22Rv1 (cell line): ENCODE results near the gene RPS29.

Experiments used
- H3K27ac ChIP-seq: fragments of 450-650 bp; 2 replicates; pipeline ENCODE4 v1.5.1; 2017
- ZFX ChIP-seq: fragments of 450-650 bp; IDR thresholded peaks from 2 replicates; pipeline ENCODE4 v1.6.1; 2017; ENCODE audit warnings: antibody characterized with exemption, borderline replicate concordance
- TF ChIP-seq, protein P1 (sequence below): fragments of 450-650 bp; IDR thresholded peaks from 2 replicates; pipeline ENCODE4 v1.5.1; 2017; ENCODE audit warnings: mild to moderate bottlenecking

Gene RPS29

DNA sequence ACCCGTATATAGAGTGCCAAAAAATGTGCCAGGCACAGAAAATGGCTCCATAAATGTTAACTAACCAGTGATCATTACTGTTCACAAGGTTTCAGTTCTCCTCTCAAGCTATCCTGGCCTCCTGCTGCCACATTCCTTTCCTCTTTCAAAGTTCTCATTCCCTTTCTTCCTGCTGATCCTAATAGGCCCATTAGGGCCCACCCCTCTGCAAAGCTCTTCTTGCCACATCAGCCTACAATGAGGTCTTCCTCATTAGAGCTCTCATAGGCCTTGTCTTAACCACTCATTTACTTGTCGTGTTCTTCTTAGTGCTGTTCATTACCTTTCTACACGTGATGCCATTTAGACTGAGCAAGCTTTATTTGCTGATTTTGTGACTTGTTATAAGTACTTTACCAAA is 40.5 kb downstream of the RPS29 start:
- no peak overlapping the region for H3K27ac ChIP-seq
- TF ChIP-seq, protein P1, sequence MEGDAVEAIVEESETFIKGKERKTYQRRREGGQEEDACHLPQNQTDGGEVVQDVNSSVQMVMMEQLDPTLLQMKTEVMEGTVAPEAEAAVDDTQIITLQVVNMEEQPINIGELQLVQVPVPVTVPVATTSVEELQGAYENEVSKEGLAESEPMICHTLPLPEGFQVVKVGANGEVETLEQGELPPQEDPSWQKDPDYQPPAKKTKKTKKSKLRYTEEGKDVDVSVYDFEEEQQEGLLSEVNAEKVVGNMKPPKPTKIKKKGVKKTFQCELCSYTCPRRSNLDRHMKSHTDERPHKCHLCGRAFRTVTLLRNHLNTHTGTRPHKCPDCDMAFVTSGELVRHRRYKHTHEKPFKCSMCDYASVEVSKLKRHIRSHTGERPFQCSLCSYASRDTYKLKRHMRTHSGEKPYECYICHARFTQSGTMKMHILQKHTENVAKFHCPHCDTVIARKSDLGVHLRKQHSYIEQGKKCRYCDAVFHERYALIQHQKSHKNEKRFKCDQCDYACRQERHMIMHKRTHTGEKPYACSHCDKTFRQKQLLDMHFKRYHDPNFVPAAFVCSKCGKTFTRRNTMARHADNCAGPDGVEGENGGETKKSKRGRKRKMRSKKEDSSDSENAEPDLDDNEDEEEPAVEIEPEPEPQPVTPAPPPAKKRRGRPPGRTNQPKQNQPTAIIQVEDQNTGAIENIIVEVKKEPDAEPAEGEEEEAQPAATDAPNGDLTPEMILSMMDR: no peak
- no peak for TF ChIP-seq ZFX

DNA sequence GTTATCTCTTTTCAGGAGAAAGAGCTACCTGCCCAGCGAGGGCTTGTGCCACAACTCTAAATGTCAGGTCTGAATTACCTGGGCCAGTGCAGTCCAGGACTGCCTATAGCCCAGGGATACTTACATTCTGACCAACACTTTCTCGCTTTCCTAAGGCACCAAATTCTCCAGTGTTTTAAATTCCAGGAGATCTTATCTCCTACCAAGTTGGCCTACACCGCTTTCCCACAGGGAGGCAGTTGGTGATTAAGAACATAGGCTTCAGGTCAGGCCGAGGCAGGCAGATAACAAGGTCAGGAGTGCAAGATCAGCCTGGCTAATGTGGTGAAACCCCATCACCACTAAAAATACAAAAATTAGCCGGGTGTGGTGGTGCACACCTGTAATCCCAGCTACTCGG is 41.1 kb downstream of the RPS29 start:
- TF ChIP-seq ZFX: no peak
- TF ChIP-seq, protein P1: no peak
- H3K27ac ChIP-seq: no peak overlapping the region

DNA sequence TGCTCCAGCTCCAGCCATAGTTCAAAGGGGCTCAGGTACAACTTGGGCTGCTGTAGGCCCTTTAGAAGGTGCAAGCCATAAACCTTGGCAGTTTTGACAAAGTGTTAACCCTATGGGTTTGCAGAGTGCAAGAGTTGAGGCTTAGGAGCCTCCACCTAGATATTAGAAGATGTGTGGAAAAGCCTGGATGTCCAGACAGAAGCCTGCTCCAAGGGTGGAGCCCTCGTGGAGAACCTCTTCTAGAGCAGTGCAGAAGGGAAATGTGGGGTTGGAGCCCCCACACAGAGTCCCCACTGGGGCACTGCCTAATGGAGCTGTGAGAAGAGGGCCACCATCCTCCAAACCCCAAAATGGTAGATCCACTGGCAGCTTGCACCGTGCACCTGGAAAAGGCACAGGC is 45.1 kb downstream of the RPS29 start:
- no peak for TF ChIP-seq ZFX
- TF ChIP-seq, protein P1: no peak
- H3K27ac ChIP-seq: no peak overlapping the region

DNA sequence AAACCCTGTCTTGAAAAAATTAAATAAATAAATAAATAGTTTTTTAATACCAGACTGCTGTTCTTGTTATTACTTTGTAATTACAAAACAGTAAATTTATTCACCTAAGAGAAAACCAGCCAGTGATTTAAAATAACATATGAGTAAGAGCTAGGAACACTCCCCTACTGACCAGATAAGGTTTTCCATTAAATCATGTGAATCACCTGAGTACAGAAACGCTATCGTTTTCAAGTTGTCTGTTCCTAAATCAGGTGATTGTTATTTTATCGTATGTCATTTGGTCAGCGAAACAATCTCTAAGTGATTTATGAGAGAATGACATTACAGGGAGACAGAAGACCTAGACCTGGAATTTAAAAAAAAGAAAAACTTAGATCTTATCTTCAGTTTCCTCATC is 47.3 kb downstream of the RPS29 start:
- TF ChIP-seq, protein P1: no peak
- TF ChIP-seq ZFX: no peak
- H3K27ac ChIP-seq: no peak overlapping the region
